ENCODE results near the gene MAL. TPM values are rescaled to one million over a fixed set of nuclear protein-coding genes. Genes with fewer than 3 reads are reported as not detected.

Gene MAL
- polyA plus RNA-seq, 1 of the 3 experiments (the other 2 are of a cell fraction): not detected

GRCh38 chr2:95057535-95058370 lies 32.2 kb downstream of the MAL start (continued):
- TF ChIP-seq, protein P1, sequence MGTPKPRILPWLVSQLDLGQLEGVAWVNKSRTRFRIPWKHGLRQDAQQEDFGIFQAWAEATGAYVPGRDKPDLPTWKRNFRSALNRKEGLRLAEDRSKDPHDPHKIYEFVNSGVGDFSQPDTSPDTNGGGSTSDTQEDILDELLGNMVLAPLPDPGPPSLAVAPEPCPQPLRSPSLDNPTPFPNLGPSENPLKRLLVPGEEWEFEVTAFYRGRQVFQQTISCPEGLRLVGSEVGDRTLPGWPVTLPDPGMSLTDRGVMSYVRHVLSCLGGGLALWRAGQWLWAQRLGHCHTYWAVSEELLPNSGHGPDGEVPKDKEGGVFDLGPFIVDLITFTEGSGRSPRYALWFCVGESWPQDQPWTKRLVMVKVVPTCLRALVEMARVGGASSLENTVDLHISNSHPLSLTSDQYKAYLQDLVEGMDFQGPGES (IDR thresholded peaks at IDR 0.05; ENCODE audit: low read depth, low read length): no peak
- TF ChIP-seq CHD2 (IDR thresholded peaks at IDR 0.05; ENCODE audit: low read length, partially characterized antibody) (no peak), TAF1 (IDR thresholded peaks at IDR 0.05; ENCODE audit: borderline replicate concordance, low read depth, low read length) (no peak), MEF2A (IDR thresholded peaks at IDR 0.05; ENCODE audit: borderline replicate concordance, low read depth) (no peak), FOXJ3 (CRISPR knock-in tag; IDR thresholded peaks at IDR 0.05) (no peak), POLR2AphosphoS5 (IDR thresholded peaks at IDR 0.05; ENCODE audit: low read depth, low read length) (no peak), RXRA (IDR thresholded peaks at IDR 0.05; ENCODE audit: borderline replicate concordance, low read depth) (no peak)
- TF ChIP-seq, protein P2, sequence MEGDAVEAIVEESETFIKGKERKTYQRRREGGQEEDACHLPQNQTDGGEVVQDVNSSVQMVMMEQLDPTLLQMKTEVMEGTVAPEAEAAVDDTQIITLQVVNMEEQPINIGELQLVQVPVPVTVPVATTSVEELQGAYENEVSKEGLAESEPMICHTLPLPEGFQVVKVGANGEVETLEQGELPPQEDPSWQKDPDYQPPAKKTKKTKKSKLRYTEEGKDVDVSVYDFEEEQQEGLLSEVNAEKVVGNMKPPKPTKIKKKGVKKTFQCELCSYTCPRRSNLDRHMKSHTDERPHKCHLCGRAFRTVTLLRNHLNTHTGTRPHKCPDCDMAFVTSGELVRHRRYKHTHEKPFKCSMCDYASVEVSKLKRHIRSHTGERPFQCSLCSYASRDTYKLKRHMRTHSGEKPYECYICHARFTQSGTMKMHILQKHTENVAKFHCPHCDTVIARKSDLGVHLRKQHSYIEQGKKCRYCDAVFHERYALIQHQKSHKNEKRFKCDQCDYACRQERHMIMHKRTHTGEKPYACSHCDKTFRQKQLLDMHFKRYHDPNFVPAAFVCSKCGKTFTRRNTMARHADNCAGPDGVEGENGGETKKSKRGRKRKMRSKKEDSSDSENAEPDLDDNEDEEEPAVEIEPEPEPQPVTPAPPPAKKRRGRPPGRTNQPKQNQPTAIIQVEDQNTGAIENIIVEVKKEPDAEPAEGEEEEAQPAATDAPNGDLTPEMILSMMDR (IDR thresholded peaks at IDR 0.05): no peak

GRCh38 chr2:95058466-95058988 lies 33.0 kb downstream of the MAL start:
- no peak overlapping the region for H3K4me3 ChIP-seq (ENCODE audit: low read depth in 2 of 2, low read length in 1 of 2)
- H3K36me3 ChIP-seq (replicated peaks in 1 of 2; ENCODE audit: control insufficient read depth in 1 of 2, insufficient read depth in 2 of 2, low read length in 1 of 2): no peaks in the 10 kb centered on the region
- no peaks in the 10 kb centered on the region for H3F3A ChIP-seq (replicated peaks; ENCODE audit: insufficient read depth)
- ChIA-PET POLR2A (no interaction called here), CTCF (interaction anchor here (3.2 kb wide), 1 partner anchor 18 kb away, joined by 15 read pairs; no protein-coding TSS in a partner anchor)
- no peak overlapping the region for H3K9ac ChIP-seq
- no peak overlapping the region for H2AFZ ChIP-seq (ENCODE audit: low read depth)
- H3K9me2 ChIP-seq: no peaks in the 10 kb centered on the region
- no peaks in the 10 kb centered on the region for H3K4me1 ChIP-seq (ENCODE audit: control insufficient read depth in 1 of 2, insufficient read depth in 2 of 2, low read depth in 1 of 2, low read length in 1 of 2)
- H3K79me2 ChIP-seq (ENCODE audit: insufficient read depth): no peaks in the 10 kb centered on the region
- WGBS (ENCODE audit: low lambda C conversion rate): 30% methylated on average over 7 of the region's 9 CpGs
- H3K27ac ChIP-seq (ENCODE audit: low read depth in 2 of 2, low read length in 1 of 2): no peak overlapping the region
- no peaks in the 10 kb centered on the region for H3K9me3 ChIP-seq
- DNase-seq: no peak
- H4K20me1 ChIP-seq (ENCODE audit: insufficient read depth): no peaks in the 10 kb centered on the region
- peaks cover 59% of the 10 kb centered on the region; the same call in 1 of the 2 replicates for H3K27me3 ChIP-seq (ENCODE audit: insufficient read depth)
- H3K4me2 ChIP-seq: no peak overlapping the region
- TF ChIP-seq, protein P1 (IDR thresholded peaks at IDR 0.05; ENCODE audit: low read depth, low read length): no peak
- TF ChIP-seq, protein P3, sequence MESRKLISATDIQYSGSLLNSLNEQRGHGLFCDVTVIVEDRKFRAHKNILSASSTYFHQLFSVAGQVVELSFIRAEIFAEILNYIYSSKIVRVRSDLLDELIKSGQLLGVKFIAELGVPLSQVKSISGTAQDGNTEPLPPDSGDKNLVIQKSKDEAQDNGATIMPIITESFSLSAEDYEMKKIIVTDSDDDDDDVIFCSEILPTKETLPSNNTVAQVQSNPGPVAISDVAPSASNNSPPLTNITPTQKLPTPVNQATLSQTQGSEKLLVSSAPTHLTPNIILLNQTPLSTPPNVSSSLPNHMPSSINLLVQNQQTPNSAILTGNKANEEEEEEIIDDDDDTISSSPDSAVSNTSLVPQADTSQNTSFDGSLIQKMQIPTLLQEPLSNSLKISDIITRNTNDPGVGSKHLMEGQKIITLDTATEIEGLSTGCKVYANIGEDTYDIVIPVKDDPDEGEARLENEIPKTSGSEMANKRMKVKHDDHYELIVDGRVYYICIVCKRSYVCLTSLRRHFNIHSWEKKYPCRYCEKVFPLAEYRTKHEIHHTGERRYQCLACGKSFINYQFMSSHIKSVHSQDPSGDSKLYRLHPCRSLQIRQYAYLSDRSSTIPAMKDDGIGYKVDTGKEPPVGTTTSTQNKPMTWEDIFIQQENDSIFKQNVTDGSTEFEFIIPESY (IDR thresholded peaks at IDR 0.05; ENCODE audit: borderline replicate concordance, low read depth): no peak
- TF ChIP-seq NRF1 (IDR thresholded peaks at IDR 0.05; ENCODE audit: low read depth, low read length): no peak
- no peak for TF ChIP-seq TEAD4 (IDR thresholded peaks at IDR 0.05; ENCODE audit: borderline replicate concordance, insufficient read depth)
- TF ChIP-seq ELF1 (IDR thresholded peaks at IDR 0.05): no peak
- no peak for TF ChIP-seq RXRA (IDR thresholded peaks at IDR 0.05; ENCODE audit: borderline replicate concordance, low read depth)
- TF ChIP-seq, protein P4, sequence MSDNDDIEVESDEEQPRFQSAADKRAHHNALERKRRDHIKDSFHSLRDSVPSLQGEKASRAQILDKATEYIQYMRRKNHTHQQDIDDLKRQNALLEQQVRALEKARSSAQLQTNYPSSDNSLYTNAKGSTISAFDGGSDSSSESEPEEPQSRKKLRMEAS (IDR thresholded peaks at IDR 0.05; ENCODE audit: low read depth): no peak
- TF ChIP-seq, protein P5, sequence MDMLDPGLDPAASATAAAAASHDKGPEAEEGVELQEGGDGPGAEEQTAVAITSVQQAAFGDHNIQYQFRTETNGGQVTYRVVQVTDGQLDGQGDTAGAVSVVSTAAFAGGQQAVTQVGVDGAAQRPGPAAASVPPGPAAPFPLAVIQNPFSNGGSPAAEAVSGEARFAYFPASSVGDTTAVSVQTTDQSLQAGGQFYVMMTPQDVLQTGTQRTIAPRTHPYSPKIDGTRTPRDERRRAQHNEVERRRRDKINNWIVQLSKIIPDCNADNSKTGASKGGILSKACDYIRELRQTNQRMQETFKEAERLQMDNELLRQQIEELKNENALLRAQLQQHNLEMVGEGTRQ (IDR thresholded peaks at IDR 0.05; ENCODE audit: borderline replicate concordance, low read depth, low read length): no peak
- TF ChIP-seq POLR2AphosphoS5 (IDR thresholded peaks at IDR 0.05; ENCODE audit: low read depth, low read length): no peak
- TF ChIP-seq FOXJ3 (CRISPR knock-in tag; IDR thresholded peaks at IDR 0.05): no peak
- TF ChIP-seq GATA2 (CRISPR knock-in tag; IDR thresholded peaks at IDR 0.05): no peak
- TF ChIP-seq RAD21 (IDR thresholded peaks at IDR 0.05; ENCODE audit: low read length): no peak
- TF ChIP-seq JUND (IDR thresholded peaks at IDR 0.05): no peak
- TF ChIP-seq SIN3A (IDR thresholded peaks at IDR 0.05; ENCODE audit: borderline replicate concordance, low read depth, low read length): no peak
- TF ChIP-seq PBX3 (IDR thresholded peaks at IDR 0.05): no peak

Measured in SK-N-SH (cell line).